ENCODE results near the gene HELZ. TPM values are rescaled to one million over a fixed set of nuclear protein-coding genes. Genes with fewer than 3 reads are reported as not detected.

The HELZ gene
- total and polyA plus RNA-seq, 2 donors from 2014 or later = 2.8 to 58.8 TPM

DNA sequence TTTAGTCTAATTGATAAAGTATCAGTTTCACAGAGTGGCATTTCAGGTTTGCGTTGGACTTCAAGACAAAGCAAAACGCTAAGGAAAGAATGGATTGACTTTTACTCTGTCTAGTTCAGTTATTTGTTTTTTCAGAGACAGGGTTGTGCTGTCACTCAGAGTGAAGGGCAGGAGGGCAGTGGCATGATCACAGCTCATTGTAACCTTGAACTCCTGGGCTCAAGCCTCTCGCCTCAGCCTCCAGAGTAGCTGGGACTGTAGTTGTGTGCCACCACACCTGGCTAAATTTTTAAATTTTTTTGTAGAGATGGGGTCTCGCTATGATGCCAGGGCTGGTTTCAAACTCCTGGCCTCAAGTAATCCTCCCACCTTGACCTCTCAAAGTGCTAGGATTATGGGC is 114.2 kb downstream of the HELZ start:
- no peak for FAIRE-seq
- DNase-seq = no peak

DNA sequence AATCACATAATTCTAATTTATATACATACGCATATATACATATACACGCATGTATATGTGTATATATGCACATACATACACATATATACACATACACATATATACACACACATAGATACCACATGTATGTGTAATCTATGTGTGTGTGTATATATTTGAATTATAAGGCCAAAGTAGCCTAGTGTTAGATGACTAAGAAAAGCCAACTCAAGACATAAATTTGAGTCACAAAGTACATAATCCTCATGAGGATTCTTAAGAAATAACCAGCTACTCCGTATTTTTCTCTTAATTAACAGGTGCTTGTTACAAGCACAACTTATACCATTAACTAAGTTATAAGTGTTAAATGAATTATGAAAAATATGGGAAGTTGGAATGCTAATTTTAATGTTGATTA is 115.7 kb downstream of the HELZ start:
- no peaks in the 10 kb centered on the region for H3K27me3 ChIP-seq (ENCODE audit: control insufficient read depth, insufficient read depth, low read length)
- no peak overlapping the region for H3K9ac ChIP-seq (ENCODE audit: low read length in 3 of 3)
- TF ChIP-seq, protein P1, sequence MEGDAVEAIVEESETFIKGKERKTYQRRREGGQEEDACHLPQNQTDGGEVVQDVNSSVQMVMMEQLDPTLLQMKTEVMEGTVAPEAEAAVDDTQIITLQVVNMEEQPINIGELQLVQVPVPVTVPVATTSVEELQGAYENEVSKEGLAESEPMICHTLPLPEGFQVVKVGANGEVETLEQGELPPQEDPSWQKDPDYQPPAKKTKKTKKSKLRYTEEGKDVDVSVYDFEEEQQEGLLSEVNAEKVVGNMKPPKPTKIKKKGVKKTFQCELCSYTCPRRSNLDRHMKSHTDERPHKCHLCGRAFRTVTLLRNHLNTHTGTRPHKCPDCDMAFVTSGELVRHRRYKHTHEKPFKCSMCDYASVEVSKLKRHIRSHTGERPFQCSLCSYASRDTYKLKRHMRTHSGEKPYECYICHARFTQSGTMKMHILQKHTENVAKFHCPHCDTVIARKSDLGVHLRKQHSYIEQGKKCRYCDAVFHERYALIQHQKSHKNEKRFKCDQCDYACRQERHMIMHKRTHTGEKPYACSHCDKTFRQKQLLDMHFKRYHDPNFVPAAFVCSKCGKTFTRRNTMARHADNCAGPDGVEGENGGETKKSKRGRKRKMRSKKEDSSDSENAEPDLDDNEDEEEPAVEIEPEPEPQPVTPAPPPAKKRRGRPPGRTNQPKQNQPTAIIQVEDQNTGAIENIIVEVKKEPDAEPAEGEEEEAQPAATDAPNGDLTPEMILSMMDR (IDR thresholded peaks at IDR 0.05; ENCODE audit: borderline replicate concordance, extremely low read depth, insufficient read depth) = no peak
- H3K4me1 ChIP-seq (ENCODE audit: control insufficient read depth in 2 of 3, insufficient read depth in 2 of 3, low read depth in 1 of 3, low read length in 3 of 3) = no peaks in the 10 kb centered on the region
- H3K36me3 ChIP-seq (ENCODE audit: control insufficient read depth in 2 of 3, insufficient read depth in 3 of 3, low read length in 3 of 3) = peaks cover 0 to 4% (median 2%) of the 10 kb centered on the region in 3 donors
- H3K9me3 ChIP-seq (ENCODE audit: control insufficient read depth in 2 of 3, insufficient read depth in 1 of 3, low read length in 3 of 3) = no peaks in the 10 kb centered on the region
- no peak overlapping the region for H3K27ac ChIP-seq (ENCODE audit: low read depth in 2 of 2, low read length in 2 of 2)
- FAIRE-seq (no peak), DNase-seq (no peak)
- H3K4me3 ChIP-seq (ENCODE audit: low read length in 3 of 3) = no peak overlapping the region
- intact Hi-C loops (cut with DNase I) = no loop called here

More for the DNA sequence above, 114.2 kb downstream of the HELZ start:
- Histone ChIP-seq H3K9ac (ENCODE audit: low read length in 3 of 3) (no peak overlapping the region), H3K4me1 (ENCODE audit: control insufficient read depth in 2 of 3, insufficient read depth in 2 of 3, low read depth in 1 of 3, low read length in 3 of 3) (no peaks in the 10 kb centered on the region), H3K4me3 (ENCODE audit: low read length in 3 of 3) (no peak overlapping the region), H3K36me3 (ENCODE audit: control insufficient read depth in 2 of 3, insufficient read depth in 3 of 3, low read length in 3 of 3) (peaks cover 0 to 8% (median 6%) of the 10 kb centered on the region in 3 donors), H3K27me3 (ENCODE audit: control insufficient read depth, insufficient read depth, low read length) (no peaks in the 10 kb centered on the region), H3K27ac (ENCODE audit: low read depth in 2 of 2, low read length in 2 of 2) (no peak overlapping the region), H3K9me3 (ENCODE audit: control insufficient read depth in 2 of 3, insufficient read depth in 1 of 3, low read length in 3 of 3) (no peaks in the 10 kb centered on the region)
- TF ChIP-seq, protein P1 (IDR thresholded peaks at IDR 0.05; ENCODE audit: borderline replicate concordance, extremely low read depth, insufficient read depth) = no peak
- intact Hi-C loops (cut with DNase I) = no loop called here

DNA sequence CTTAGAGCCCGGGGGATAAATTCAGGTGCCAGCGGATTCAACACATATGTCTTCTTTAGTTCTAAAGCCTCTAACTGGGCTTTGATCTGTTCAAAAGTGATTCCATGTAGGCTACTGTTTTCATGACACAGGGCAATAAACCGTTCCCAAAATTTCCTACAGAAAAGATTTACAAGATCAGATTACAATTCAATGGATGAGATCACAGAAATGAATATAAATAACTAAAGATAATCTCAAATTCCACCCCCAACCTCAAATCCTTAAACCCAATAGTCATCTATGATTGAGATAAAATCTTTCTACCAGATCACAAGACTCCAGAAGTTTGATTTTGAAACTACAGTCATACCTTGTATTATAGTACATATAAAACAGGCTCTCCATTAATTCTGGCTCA is 116.3 kb downstream of the HELZ start:
- FAIRE-seq (no peak), DNase-seq (no peak)
- Histone ChIP-seq H3K36me3 (ENCODE audit: control insufficient read depth in 2 of 3, insufficient read depth in 3 of 3, low read length in 3 of 3) (peaks cover 0 to 4% (median 2%) of the 10 kb centered on the region in 3 donors), H3K27me3 (ENCODE audit: control insufficient read depth, insufficient read depth, low read length) (no peaks in the 10 kb centered on the region), H3K9ac (ENCODE audit: low read length in 3 of 3) (no peak overlapping the region), H3K4me3 (ENCODE audit: low read length in 3 of 3) (no peak overlapping the region), H3K9me3 (ENCODE audit: control insufficient read depth in 2 of 3, insufficient read depth in 1 of 3, low read length in 3 of 3) (no peaks in the 10 kb centered on the region), H3K4me1 (ENCODE audit: control insufficient read depth in 2 of 3, insufficient read depth in 2 of 3, low read depth in 1 of 3, low read length in 3 of 3) (no peaks in the 10 kb centered on the region), H3K27ac (ENCODE audit: low read depth in 2 of 2, low read length in 2 of 2) (no peak overlapping the region)
- TF ChIP-seq, protein P1 (IDR thresholded peaks at IDR 0.05; ENCODE audit: borderline replicate concordance, extremely low read depth, insufficient read depth) = no peak
- intact Hi-C loops (cut with DNase I) = no loop called here

DNA sequence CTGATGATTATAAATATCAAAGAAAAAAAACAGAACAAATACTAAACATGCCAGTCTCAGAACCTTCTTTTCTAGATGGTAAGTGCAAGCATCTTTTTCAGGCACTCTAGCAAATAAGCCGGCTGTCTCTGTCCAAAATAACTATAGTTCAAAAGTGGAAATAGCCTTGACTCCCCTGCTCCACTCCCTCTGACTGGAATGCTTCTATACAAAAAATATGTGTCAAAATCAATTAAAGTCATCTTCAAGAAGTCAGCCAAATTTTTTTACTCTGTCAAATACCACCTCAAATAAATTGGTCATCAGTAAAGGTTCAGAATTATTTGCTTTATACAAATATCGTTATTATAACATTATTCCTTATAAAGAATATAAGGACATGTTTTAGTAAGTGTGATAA is 117.1 kb downstream of the HELZ start:
- no peak overlapping the region for H3K4me3 ChIP-seq (ENCODE audit: low read length in 3 of 3)
- FAIRE-seq = no peak

More for the DNA sequence above, 117.1 kb downstream of the HELZ start:
- Histone ChIP-seq H3K27me3 (ENCODE audit: control insufficient read depth, insufficient read depth, low read length) (no peaks in the 10 kb centered on the region), H3K4me1 (ENCODE audit: control insufficient read depth in 2 of 3, insufficient read depth in 2 of 3, low read depth in 1 of 3, low read length in 3 of 3) (no peaks in the 10 kb centered on the region), H3K9ac (ENCODE audit: low read length in 3 of 3) (no peak overlapping the region), H3K36me3 (ENCODE audit: control insufficient read depth in 2 of 3, insufficient read depth in 3 of 3, low read length in 3 of 3) (peaks cover 0 to 6% (median 2%) of the 10 kb centered on the region in 3 donors), H3K9me3 (ENCODE audit: control insufficient read depth in 2 of 3, insufficient read depth in 1 of 3, low read length in 3 of 3) (no peaks in the 10 kb centered on the region), H3K27ac (ENCODE audit: low read depth in 2 of 2, low read length in 2 of 2) (no peak overlapping the region)
- no peak for DNase-seq
- TF ChIP-seq, protein P1 (IDR thresholded peaks at IDR 0.05; ENCODE audit: borderline replicate concordance, extremely low read depth, insufficient read depth) = no peak
- intact Hi-C loops (cut with DNase I) = no loop called here

All from kidney (tissue), 14 donors.